ENCODE measurements around the gene UPF1.

DNA sequence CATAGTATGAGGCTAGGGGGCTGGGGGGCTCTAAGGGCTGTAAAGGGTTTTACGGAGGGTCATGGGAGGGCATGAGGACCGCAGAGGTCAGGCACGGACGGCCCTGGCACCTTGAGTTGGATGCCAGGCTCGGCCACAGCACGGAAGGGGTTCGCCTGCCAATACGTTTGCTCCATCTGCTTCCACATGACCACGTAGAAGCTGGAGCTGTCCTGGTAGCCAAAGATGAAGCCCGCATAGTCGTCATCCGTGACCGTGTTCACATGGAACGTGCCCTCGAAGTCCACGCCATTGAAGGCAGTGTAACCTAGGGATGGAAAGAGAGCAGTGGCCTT, 47.0 kb upstream of the UPF1 start:
- TF ChIP-seq CTCF (IDR thresholded peaks at IDR 0.05 in 8 of 11, conservative IDR thresholded peaks at IDR 0.05 in 3 of 11) (no peak), POLR2A (IDR thresholded peaks at IDR 0.05) (no peak), POLR2AphosphoS5 (IDR thresholded peaks at IDR 0.05) (no peak)

Data from spleen (tissue), 7 donors.